SK-N-SH (cell line): ENCODE data around the gene CTDSPL2. TPM values are rescaled to one million over a fixed set of nuclear protein-coding genes. Genes with fewer than 3 reads are reported as not detected.

Source experiments
- CTCF ChIA-PET: fragments of 300-600, 350-600 bp; formaldehyde crosslinking; extraction: SDS; loops from one replicate; lab custom pipeline; 2021; lab: Yijun Ruan, JAX
- POLR2A ChIA-PET: fragments of 350-600 bp; sonication (Branson Sonifier 250); formaldehyde crosslinking; extraction: SDS; loops from one replicate; lab custom pipeline; 2020; ENCODE audit warnings: antibody characterized with exemption, inconsistent platforms; lab: Yijun Ruan, JAX
- DNase-seq: peaks from one replicate; pipeline ENCODE4 v3.0.0; 2012
- H2AFZ ChIP-seq: fragments of 200-600 bp; sonication (generic); 2 replicates; pipeline ENCODE4 v1.8.1; 2016; ENCODE audit warnings: antibody characterized with exemption, mild to moderate bottlenecking, low read depth
- H3F3A ChIP-seq: fragments of 200-600 bp; sonication (generic); replicated peaks from 2 replicates; pipeline ENCODE3; 2016; ENCODE audit warnings: antibody characterized with exemption, mild to moderate bottlenecking; ENCODE audit not compliant: insufficient read depth
- H3K27ac ChIP-seq, 2 experiments: fragments of 200-500 bp in 1 of 2; fragments of 200-600 bp in 1 of 2; sonication (Bioruptor generic) in 1 of 2; sonication (generic), shearing (Covaris generic) in 1 of 2; 2 replicates each; pipeline versions ENCODE4 v1.5.1 to v1.6.1; 2014 to 2016; ENCODE audit warnings: low read depth in 2 of 2, inconsistent platforms in 1 of 2, low read length in 1 of 2, mild to moderate bottlenecking in 1 of 2, mixed read lengths in 1 of 2
- H3K27me3 ChIP-seq: fragments of 200-600 bp; sonication (generic), shearing (Covaris generic); 2 replicates; pipeline ENCODE4 v1.6.1; 2016; ENCODE audit warnings: mixed run types; ENCODE audit not compliant: insufficient read depth
- H3K36me3 ChIP-seq, 2 experiments: fragments of 200-500 bp in 1 of 2; fragments of 200-600 bp in 1 of 2; sonication (Bioruptor generic) in 1 of 2; sonication (generic) in 1 of 2; replicated peaks in 1 of 2; 2 replicates each; pipeline versions ENCODE3 to v1.5.1; 2014 to 2016; ENCODE audit warnings: low read length in 1 of 2, mild to moderate bottlenecking in 1 of 2; ENCODE audit not compliant: insufficient read depth in 2 of 2, control insufficient read depth in 1 of 2
- H3K4me1 ChIP-seq, 2 experiments: fragments of 200-500 bp in 1 of 2; fragments of 200-600 bp in 1 of 2; sonication (Bioruptor generic) in 1 of 2; sonication (generic), shearing (Covaris generic) in 1 of 2; 2 replicates each; pipeline versions ENCODE4 v1.5.1 to v1.6.1; 2014 to 2016; ENCODE audit warnings: low read depth in 1 of 2, low read length in 1 of 2, mixed run types in 1 of 2; ENCODE audit not compliant: insufficient read depth in 2 of 2, control insufficient read depth in 1 of 2
- H3K4me2 ChIP-seq: fragments of 200-600 bp; sonication (generic), shearing (Covaris generic); 2 replicates; pipeline ENCODE4 v1.6.1; 2017; ENCODE audit warnings: mixed run types
- H3K4me3 ChIP-seq, 2 experiments: fragments of 200-500 bp in 1 of 2; fragments of 200-600 bp in 1 of 2; sonication (Bioruptor generic) in 1 of 2; sonication (generic), shearing (Covaris generic) in 1 of 2; 2 replicates each; pipeline versions ENCODE4 v1.5.1 to v1.8.1; 2014 to 2016; ENCODE audit warnings: low read depth in 2 of 2, inconsistent platforms in 1 of 2, low read length in 1 of 2, mild to moderate bottlenecking in 1 of 2, mixed read lengths in 1 of 2, moderate library complexity in 1 of 2
- H3K79me2 ChIP-seq: fragments of 200-600 bp; sonication (generic); 2 replicates; pipeline ENCODE4 v1.8.1; 2017; ENCODE audit warnings: mild to moderate bottlenecking; ENCODE audit not compliant: insufficient read depth
- H3K9ac ChIP-seq: fragments of 200-600 bp; sonication (generic); 2 replicates; pipeline ENCODE4 v1.6.1; 2017; ENCODE audit warnings: mixed run types
- H3K9me2 ChIP-seq: fragments of 200-600 bp; sonication (generic); 2 replicates; pipeline ENCODE4 v1.6.1; 2017; ENCODE audit warnings: mixed run types
- H3K9me3 ChIP-seq: fragments of 200-600 bp; sonication (generic); 2 replicates; pipeline ENCODE4 v1.6.1; 2017; ENCODE audit warnings: mixed run types, mild to moderate bottlenecking, moderate library complexity
- H4K20me1 ChIP-seq: fragments of 200-600 bp; sonication (generic); 2 replicates; pipeline ENCODE4 v1.6.1; 2017; ENCODE audit warnings: mild to moderate bottlenecking, mixed run types; ENCODE audit not compliant: insufficient read depth
- CHD2 ChIP-seq: fragments of 150-350 bp; IDR thresholded peaks from 2 replicates; pipeline ENCODE4 v1.6.1; 2018; ENCODE audit warnings: low read length; ENCODE audit not compliant: partially characterized antibody
- EZH2phosphoT487 ChIP-seq: fragments of 200-600 bp; sonication (generic); IDR thresholded peaks from 2 replicates; pipeline ENCODE4 v1.6.1; 2017; ENCODE audit warnings: low read depth, mixed run types, mild to moderate bottlenecking, antibody characterized with exemption, moderate library complexity, borderline replicate concordance
- IRF3 ChIP-seq: fragments of 150-350 bp; IDR thresholded peaks from 2 replicates; pipeline ENCODE4 v1.6.1; 2016; ENCODE audit warnings: mild to moderate bottlenecking, low read depth, low read length
- JUND ChIP-seq: IDR thresholded peaks from 2 replicates; pipeline ENCODE4 v1.4.0; 2012
- MEF2A ChIP-seq: IDR thresholded peaks from 2 replicates; pipeline ENCODE4 v1.4.0; 2012; ENCODE audit warnings: low read depth, borderline replicate concordance
- NRF1 ChIP-seq: IDR thresholded peaks from 2 replicates; pipeline ENCODE4 v1.6.1; 2012; ENCODE audit warnings: low read depth, mild to moderate bottlenecking, low read length
- PBX3 ChIP-seq: IDR thresholded peaks from 2 replicates; pipeline ENCODE4; 2012
- POLR2AphosphoS5 ChIP-seq: IDR thresholded peaks from 2 replicates; pipeline ENCODE4 v1.6.1; 2012; ENCODE audit warnings: low read depth, low read length
- RCOR1 ChIP-seq: fragments of 150-350 bp; IDR thresholded peaks from 2 replicates; pipeline ENCODE4 v1.6.1; 2017; ENCODE audit warnings: antibody characterized with exemption, low read length
- RFX5 ChIP-seq: IDR thresholded peaks from 2 replicates; pipeline ENCODE4 v1.6.1; 2012; ENCODE audit warnings: mild to moderate bottlenecking, improper control_type of control experiment, low read length
- RXRA ChIP-seq: IDR thresholded peaks from 2 replicates; pipeline ENCODE4 v1.4.0; 2012; ENCODE audit warnings: low read depth, mild to moderate bottlenecking, borderline replicate concordance
- SMC3 ChIP-seq: IDR thresholded peaks from 2 replicates; pipeline ENCODE4 v1.6.1; 2012; ENCODE audit warnings: low read depth, low read length, improper control_type of control experiment
- TAF1 ChIP-seq: IDR thresholded peaks from 2 replicates; pipeline ENCODE4 v1.6.1; 2012; ENCODE audit warnings: low read depth, mild to moderate bottlenecking, low read length, moderate library complexity, borderline replicate concordance
- TCF12 ChIP-seq: IDR thresholded peaks from 2 replicates; pipeline ENCODE4 v1.4.0; 2012
- ZBTB33 ChIP-seq: IDR thresholded peaks from 2 replicates; pipeline ENCODE4 v1.4.0; 2012; ENCODE audit warnings: low read depth, borderline replicate concordance
- WGBS: methylation state at CpG from one replicate; pipeline ENCODE4 v1.1.6; 2017; ENCODE audit warnings: low lambda C conversion rate; 5-methylcytosine and 5-hydroxymethylcytosine counted together
- polyA plus RNA-seq, 3 experiments: library from polyadenylated mRNA; depleted of rRNA; stranded (reverse); fragments of >200 nt; gene quantifications; 2 replicates each; pipeline ENCODE4 v1.2.3, GENCODE V29; 2012

The CTDSPL2 gene
- polyA plus RNA-seq, 1 of the 3 experiments (the other 2 are of a cell fraction) = 9.0 TPM

- 85% methylated on average over 5 of the region's 5 CpGs for WGBS
- no peak for TF ChIP-seq TCF12
- TF ChIP-seq RCOR1 = no peak
- TF ChIP-seq IRF3 = no peak
- TF ChIP-seq PBX3 = no peak
- H3K4me3 ChIP-seq = no peak overlapping the region
- H4K20me1 ChIP-seq = peaks cover 79% of the 10 kb centered on the region
- H3K27ac ChIP-seq = no peak overlapping the region; a peak in 1 of 4 replicates
- no peak for DNase-seq
- H2AFZ ChIP-seq = no peak overlapping the region
- H3K79me2 ChIP-seq = peaks cover 100% of the 10 kb centered on the region
- peaks cover 0 to 24% of the 10 kb centered on the region in 2 experiments for H3K36me3 ChIP-seq
- no peaks in the 10 kb centered on the region for H3K27me3 ChIP-seq
- no peaks in the 10 kb centered on the region for H3K9me2 ChIP-seq
- ChIA-PET CTCF (interaction anchor here (1.4 kb wide), 1 partner anchor 13 kb away, joined by 4 read pairs; no protein-coding TSS in a partner anchor), POLR2A (no interaction called here)
- no peak overlapping the region for H3K9ac ChIP-seq
- H3F3A ChIP-seq = peaks cover 3% of the 10 kb centered on the region
- no peak overlapping the region for H3K4me2 ChIP-seq
- peaks cover 4 to 7% of the 10 kb centered on the region in 2 experiments; a peak in 2 of 4 replicates for H3K4me1 ChIP-seq
- H3K9me3 ChIP-seq = peaks cover 8% of the 10 kb centered on the region; the same call in 1 of the 2 replicates
These were observed 13.7 kb downstream of the CTDSPL2 start for GRCh38 chr15:44441095-44441501.

- Histone ChIP-seq H3K4me2 (no peak overlapping the region), H4K20me1 (peaks cover 63% of the 10 kb centered on the region), H3K9ac (no peak overlapping the region), H3F3A (no peaks in the 10 kb centered on the region), H3K9me3 (peaks cover 8% of the 10 kb centered on the region; the same call in 1 of the 2 replicates), H2AFZ (no peak overlapping the region), H3K4me3 (no peak overlapping the region), H3K27me3 (no peaks in the 10 kb centered on the region), H3K4me1 (peaks cover 0 to 7% of the 10 kb centered on the region in 2 experiments; a peak in 1 of 4 replicates), H3K27ac (no peak overlapping the region), H3K9me2 (no peaks in the 10 kb centered on the region), H3K36me3 (peaks cover 0 to 19% of the 10 kb centered on the region in 2 experiments), H3K79me2 (peaks cover 100% of the 10 kb centered on the region)
- ChIA-PET CTCF (no interaction called here), POLR2A (no interaction called here)
- no peak for TF ChIP-seq ZBTB33
- TF ChIP-seq CHD2 = no peak
- TF ChIP-seq SMC3 = no peak
- no peak for TF ChIP-seq NRF1
- TF ChIP-seq RXRA = no peak
- TF ChIP-seq JUND = no peak
- TF ChIP-seq EZH2phosphoT487 = no peak
- TF ChIP-seq RCOR1 = no peak
- TF ChIP-seq RFX5 = no peak
- no peak for TF ChIP-seq TAF1
- TF ChIP-seq POLR2AphosphoS5 = no peak
- TF ChIP-seq MEF2A = no peak
- no peak for DNase-seq
- 96% methylated on average over 3 of the region's 3 CpGs for WGBS
These were observed 16.1 kb downstream of the CTDSPL2 start for GRCh38 chr15:44443515-44443914.
